Liver (tissue), 9 donors: ENCODE data around the gene MASP1. TPM values are rescaled to one million over a fixed set of nuclear protein-coding genes. Genes with fewer than 3 reads are reported as not detected.

Experiments
- DNase-seq: peaks from one replicate; pipeline ENCODE4 v3.0.0-alpha.2; 2017; ENCODE audit warnings: low spot score
- H3K27ac ChIP-seq, 2 donors: one replicate each; pipeline ENCODE4 v1.7.0; 2013; ENCODE audit warnings: inconsistent platforms in 2 of 2, low read length in 2 of 2, control low read depth in 1 of 2, low read depth in 1 of 2, mild to moderate bottlenecking in 1 of 2
- H3K27me3 ChIP-seq, 4 donors: one replicate each; pipeline versions ENCODE4 v1.6.1 to v1.7.0; 2013; ENCODE audit warnings: low read length in 3 of 4, inconsistent platforms in 1 of 4, mild to moderate bottlenecking in 1 of 4, moderate library complexity in 1 of 4; ENCODE audit not compliant: control insufficient read depth in 4 of 4, insufficient read depth in 4 of 4
- H3K36me3 ChIP-seq, 4 donors: one replicate each; pipeline versions ENCODE4 v1.6.1 to v1.7.0; 2013; ENCODE audit warnings: low read length in 3 of 4, mild to moderate bottlenecking in 3 of 4, low read depth in 1 of 4, moderate library complexity in 1 of 4; ENCODE audit not compliant: control insufficient read depth in 4 of 4, insufficient read depth in 3 of 4
- H3K4me1 ChIP-seq, 4 donors: one replicate each; pipeline versions ENCODE4 v1.6.1 to v1.7.0; 2013; ENCODE audit warnings: low read length in 3 of 4, mild to moderate bottlenecking in 3 of 4, moderate library complexity in 1 of 4; ENCODE audit not compliant: control insufficient read depth in 4 of 4, insufficient read depth in 4 of 4
- H3K4me3 ChIP-seq, 3 donors: one replicate each; pipeline versions ENCODE4 v1.6.1 to v1.7.0; 2013; ENCODE audit warnings: low read length in 3 of 3, control low read depth in 1 of 3, low read depth in 1 of 3, mild to moderate bottlenecking in 1 of 3
- H3K9ac ChIP-seq, 2 donors: one replicate each; pipeline ENCODE4 v1.7.0; 2013; ENCODE audit warnings: low read length in 2 of 2, mild to moderate bottlenecking in 2 of 2, moderate library complexity in 2 of 2, control low read depth in 1 of 2, low read depth in 1 of 2
- H3K9me3 ChIP-seq, 4 donors: one replicate each; pipeline versions ENCODE4 v1.6.1 to v1.7.0; 2013; ENCODE audit warnings: low read length in 3 of 4; ENCODE audit not compliant: control insufficient read depth in 4 of 4
- FOXA1 ChIP-seq: IDR thresholded peaks from 2 replicates; pipeline ENCODE4 v1.6.1; 2016; ENCODE audit warnings: antibody characterized with exemption
- GABPA ChIP-seq, 2 donors: IDR thresholded peaks in 1 of 2; conservative IDR thresholded peaks in 1 of 2; 2 replicates each; pipeline ENCODE4 v1.6.1; 2016; ENCODE audit warnings: antibody characterized with exemption in 2 of 2, mild to moderate bottlenecking in 1 of 2, moderate library complexity in 1 of 2
- HNF4G ChIP-seq: IDR thresholded peaks from 2 replicates; pipeline ENCODE4 v1.6.1; 2016; ENCODE audit warnings: antibody characterized with exemption
- JUND ChIP-seq, 2 donors: IDR thresholded peaks; 2 replicates each; pipeline ENCODE4 v1.6.1; 2016; ENCODE audit warnings: antibody characterized with exemption in 2 of 2
- NR2F2 ChIP-seq: IDR thresholded peaks from 2 replicates; pipeline ENCODE4 v1.6.1; 2016; ENCODE audit warnings: antibody characterized with exemption
- RAD21 ChIP-seq, 2 donors: IDR thresholded peaks; 2 replicates each; pipeline ENCODE4 v1.6.1; 2016; ENCODE audit warnings: antibody characterized with exemption in 2 of 2, mild to moderate bottlenecking in 2 of 2
- RXRA ChIP-seq, 2 donors: IDR thresholded peaks; 2 replicates each; pipeline ENCODE4 v1.6.1; 2017 to 2018; ENCODE audit warnings: antibody characterized with exemption in 2 of 2, mild to moderate bottlenecking in 1 of 2
- SP1 ChIP-seq: IDR thresholded peaks from 2 replicates; pipeline ENCODE4 v1.6.1; 2018; ENCODE audit warnings: antibody characterized with exemption, mild to moderate bottlenecking
- WGBS: extraction: QIAGEN DNeasy Blood & Tissue Kit; methylation state at CpG from one replicate; pipeline ENCODE4 v1.1.7; 2013; 5-methylcytosine and 5-hydroxymethylcytosine counted together
- polyA plus RNA-seq, 2 donors: library from polyadenylated mRNA; stranded (reverse) in 1 of 2; unstranded in 1 of 2; fragments of 200-250 nt in 1 of 2; fragments of >200 nt in 1 of 2; fragmentation: Nextera tagmentation in 1 of 2; extraction: Ambion mirVana in 1 of 2; gene quantifications; one replicate each; pipeline versions ENCODE4 v1.2.1 to v1.2.3, GENCODE V29; 2013 to 2015
- total RNA-seq, 2 donors: library from RNA; depleted of rRNA; stranded (reverse); fragments of >200 nt; gene quantifications; one replicate each; pipeline ENCODE4 v1.2.3, GENCODE V29; 2014
- TF ChIP-seq, protein P1 (sequence below): IDR thresholded peaks from 2 replicates; pipeline ENCODE4 v1.6.1; 2016; ENCODE audit warnings: antibody characterized with exemption, mild to moderate bottlenecking
- donor health status: healthy.
- donor health status: healthy.
- donor health status: healthy.
- donor health status: healthy.
- donor health status: healthy.

Gene MASP1
- total and polyA plus RNA-seq, 4 donors = 53.2 to 83.8 (median 73.8) TPM

DNA sequence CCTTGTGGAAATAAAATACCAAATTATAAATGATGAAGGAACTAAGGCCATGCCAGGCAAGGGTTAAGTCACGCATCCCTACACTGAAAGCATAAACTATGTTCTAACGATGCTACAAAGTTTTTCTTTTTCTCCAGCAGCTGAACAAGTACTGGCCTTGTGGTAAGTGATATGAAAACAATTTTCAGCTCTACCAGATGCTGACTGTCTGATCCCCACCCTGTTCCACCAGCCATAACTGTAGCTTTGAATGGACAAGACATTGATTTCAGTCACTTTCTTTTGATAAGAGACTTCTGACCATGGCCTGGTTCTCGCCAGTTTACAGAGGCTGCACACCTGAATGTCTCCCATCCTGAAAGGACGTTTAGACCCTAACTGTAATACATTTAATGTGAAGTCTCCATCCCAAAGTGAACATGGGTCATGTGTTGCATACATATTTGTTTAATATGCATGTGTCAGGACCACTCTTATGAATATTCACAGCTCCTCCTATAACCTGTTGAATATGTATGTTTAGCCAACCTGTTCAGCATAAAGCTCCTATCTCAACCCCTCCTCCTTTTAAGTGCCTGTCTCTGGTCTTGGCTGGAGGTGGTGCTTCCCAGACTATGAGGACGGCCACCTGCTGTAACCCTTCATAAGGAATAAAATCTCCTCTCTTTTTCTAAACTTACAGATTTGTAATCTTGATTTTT, 33.4 kb downstream of the MASP1 start:
- H3K36me3 ChIP-seq = peaks cover 14 to 83% (median 74%) of the 10 kb centered on the region in 4 donors
- H3K9me3 ChIP-seq = no peaks in the 10 kb centered on the region
- peaks cover 0 to 6% (median 2%) of the 10 kb centered on the region in 4 donors for H3K4me1 ChIP-seq
- no peak overlapping the region for H3K27ac ChIP-seq
- no peak overlapping the region for H3K9ac ChIP-seq
- TF ChIP-seq NR2F2 (no peak), FOXA1 (no peak), GABPA (IDR thresholded peaks at IDR 0.05 in 1 of 2, conservative IDR thresholded peaks at IDR 0.05 in 1 of 2) (no peak), RAD21 (IDR thresholded peaks at IDR 0.05) (no peak), SP1 (no peak), JUND (IDR thresholded peaks at IDR 0.05) (no peak)
- TF ChIP-seq, protein P1, sequence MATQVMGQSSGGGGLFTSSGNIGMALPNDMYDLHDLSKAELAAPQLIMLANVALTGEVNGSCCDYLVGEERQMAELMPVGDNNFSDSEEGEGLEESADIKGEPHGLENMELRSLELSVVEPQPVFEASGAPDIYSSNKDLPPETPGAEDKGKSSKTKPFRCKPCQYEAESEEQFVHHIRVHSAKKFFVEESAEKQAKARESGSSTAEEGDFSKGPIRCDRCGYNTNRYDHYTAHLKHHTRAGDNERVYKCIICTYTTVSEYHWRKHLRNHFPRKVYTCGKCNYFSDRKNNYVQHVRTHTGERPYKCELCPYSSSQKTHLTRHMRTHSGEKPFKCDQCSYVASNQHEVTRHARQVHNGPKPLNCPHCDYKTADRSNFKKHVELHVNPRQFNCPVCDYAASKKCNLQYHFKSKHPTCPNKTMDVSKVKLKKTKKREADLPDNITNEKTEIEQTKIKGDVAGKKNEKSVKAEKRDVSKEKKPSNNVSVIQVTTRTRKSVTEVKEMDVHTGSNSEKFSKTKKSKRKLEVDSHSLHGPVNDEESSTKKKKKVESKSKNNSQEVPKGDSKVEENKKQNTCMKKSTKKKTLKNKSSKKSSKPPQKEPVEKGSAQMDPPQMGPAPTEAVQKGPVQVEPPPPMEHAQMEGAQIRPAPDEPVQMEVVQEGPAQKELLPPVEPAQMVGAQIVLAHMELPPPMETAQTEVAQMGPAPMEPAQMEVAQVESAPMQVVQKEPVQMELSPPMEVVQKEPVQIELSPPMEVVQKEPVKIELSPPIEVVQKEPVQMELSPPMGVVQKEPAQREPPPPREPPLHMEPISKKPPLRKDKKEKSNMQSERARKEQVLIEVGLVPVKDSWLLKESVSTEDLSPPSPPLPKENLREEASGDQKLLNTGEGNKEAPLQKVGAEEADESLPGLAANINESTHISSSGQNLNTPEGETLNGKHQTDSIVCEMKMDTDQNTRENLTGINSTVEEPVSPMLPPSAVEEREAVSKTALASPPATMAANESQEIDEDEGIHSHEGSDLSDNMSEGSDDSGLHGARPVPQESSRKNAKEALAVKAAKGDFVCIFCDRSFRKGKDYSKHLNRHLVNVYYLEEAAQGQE = no peak
- DNase-seq = no peak
- H3K4me3 ChIP-seq = no peak overlapping the region
- H3K27me3 ChIP-seq = no peaks in the 10 kb centered on the region
- 81% methylated on average over 5 of the region's 5 CpGs for WGBS

DNA sequence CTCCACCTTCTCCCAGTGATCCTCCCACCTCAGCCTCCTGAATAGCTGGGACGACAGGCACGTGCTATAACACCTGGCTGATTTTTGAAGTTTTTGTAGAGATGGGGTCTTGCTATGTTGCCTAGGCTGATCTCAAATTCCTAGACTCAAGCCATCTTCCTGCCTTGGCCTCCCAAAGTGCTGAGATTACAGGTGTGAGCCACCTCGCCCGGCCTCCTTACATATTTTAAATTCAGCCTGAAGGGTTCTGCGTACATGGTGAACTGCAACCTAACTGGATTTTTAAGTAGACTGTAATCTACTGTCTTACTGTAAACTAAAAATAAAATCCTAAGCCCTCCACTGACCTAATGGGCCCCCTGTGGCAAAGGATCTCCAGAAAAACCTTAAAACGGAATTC, 34.1 kb downstream of the MASP1 start:
- no peak overlapping the region for H3K4me3 ChIP-seq
- TF ChIP-seq SP1 = no peak
- TF ChIP-seq, protein P1 = no peak
- no peak for TF ChIP-seq JUND (IDR thresholded peaks at IDR 0.05)
- TF ChIP-seq RXRA (IDR thresholded peaks at IDR 0.05) = no peak
- TF ChIP-seq HNF4G = no peak
- peaks cover 0 to 2% (median 0%) of the 10 kb centered on the region in 4 donors for H3K4me1 ChIP-seq
- H3K36me3 ChIP-seq = peaks cover 16 to 87% (median 79%) of the 10 kb centered on the region in 4 donors
- DNase-seq = no peak
- 96% methylated on average over 6 of the region's 6 CpGs for WGBS
- H3K27ac ChIP-seq = no peak overlapping the region
- H3K9ac ChIP-seq = no peak overlapping the region
- no peaks in the 10 kb centered on the region for H3K27me3 ChIP-seq
- H3K9me3 ChIP-seq = no peaks in the 10 kb centered on the region
